Measurements from ENCODE around the gene MMD2.

DNA sequence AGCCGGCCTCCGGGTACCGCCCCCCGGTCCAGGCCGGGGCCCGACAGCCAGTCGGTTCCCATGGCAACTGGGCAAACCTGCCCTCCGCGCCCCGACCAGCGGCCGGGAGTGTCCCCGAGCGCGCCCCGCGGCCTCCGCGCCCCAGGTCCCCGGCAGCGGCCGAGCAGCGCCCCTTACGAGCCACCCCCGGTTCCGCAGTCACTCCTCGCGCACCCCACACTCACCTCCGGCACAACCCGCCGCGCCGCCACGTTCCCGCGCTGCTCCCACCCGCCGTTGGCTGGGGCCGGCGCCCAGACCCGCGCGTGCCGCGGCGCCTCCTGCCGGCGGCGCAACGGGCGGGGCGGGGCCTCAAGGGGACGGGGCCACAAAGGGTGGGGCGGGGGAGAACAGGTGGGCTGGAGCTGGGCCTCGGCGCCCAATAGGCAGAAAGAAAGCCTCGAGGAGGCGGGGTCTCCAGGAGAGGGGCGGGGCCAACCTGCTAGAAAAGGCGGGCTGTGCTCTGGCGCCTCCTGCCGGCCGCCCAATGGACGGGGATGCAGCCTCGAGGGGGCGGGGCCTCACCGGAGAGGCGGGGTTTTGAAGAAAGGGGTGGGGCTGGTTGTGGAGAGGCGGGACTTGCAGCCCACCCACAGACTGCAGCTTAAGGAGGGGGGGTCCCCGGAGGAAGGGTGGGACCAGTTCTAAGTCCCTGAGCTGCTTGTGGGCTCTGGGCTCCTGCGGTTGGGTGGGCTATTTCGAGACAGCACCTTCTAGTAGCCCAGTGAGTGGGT lies 75.4 kb downstream of the MMD2 start, which contains the start of gene RADIL:
- TF ChIP-seq POLR2A (IDR thresholded peaks at IDR 0.05; ENCODE audit: low read length): no peak
- no peak for TF ChIP-seq GATA1 (IDR thresholded peaks at IDR 0.05; ENCODE audit: low read depth, low read length)

Data from erythroblast (primary cell).